PFSK-1 (cell line): Measurements from ENCODE around the gene USP22.

ENCODE experiments used
- FOXP2 ChIP-seq: optimal IDR thresholded peaks from 2 replicates; pipeline ENCODE3; 2011; ENCODE audit warnings: borderline replicate concordance, control low read depth, inconsistent platforms; ENCODE audit not compliant: insufficient read depth; ENCODE audit errors: extremely low read length, extremely low read depth
- POLR2AphosphoS5 ChIP-seq: IDR thresholded peaks from 2 replicates; pipeline ENCODE4 v1.6.1; 2012; ENCODE audit warnings: low read depth, mild to moderate bottlenecking, control low read depth, low read length, moderate library complexity
- SIN3A ChIP-seq: IDR thresholded peaks from 2 replicates; pipeline ENCODE4 v1.6.1; 2012; ENCODE audit warnings: mild to moderate bottlenecking, low read length, moderate library complexity, borderline replicate concordance; ENCODE audit not compliant: insufficient read depth
- TAF1 ChIP-seq: IDR thresholded peaks from 2 replicates; pipeline ENCODE4 v1.6.1; 2012; ENCODE audit warnings: low read length, control low read depth, borderline replicate concordance; ENCODE audit not compliant: insufficient read depth
- TF ChIP-seq, protein P1 (sequence below), 2 experiments: IDR thresholded peaks; 2 replicates each; pipeline versions ENCODE4 v1.6.1 to v1.8.0; 2011 to 2012; ENCODE audit warnings: low read depth in 2 of 2, low read length in 2 of 2, control low read depth in 1 of 2, inconsistent platforms in 1 of 2, mild to moderate bottlenecking in 1 of 2, moderate library complexity in 1 of 2; ENCODE audit not compliant: insufficient read depth in 1 of 2

USP22 gene

DNA sequence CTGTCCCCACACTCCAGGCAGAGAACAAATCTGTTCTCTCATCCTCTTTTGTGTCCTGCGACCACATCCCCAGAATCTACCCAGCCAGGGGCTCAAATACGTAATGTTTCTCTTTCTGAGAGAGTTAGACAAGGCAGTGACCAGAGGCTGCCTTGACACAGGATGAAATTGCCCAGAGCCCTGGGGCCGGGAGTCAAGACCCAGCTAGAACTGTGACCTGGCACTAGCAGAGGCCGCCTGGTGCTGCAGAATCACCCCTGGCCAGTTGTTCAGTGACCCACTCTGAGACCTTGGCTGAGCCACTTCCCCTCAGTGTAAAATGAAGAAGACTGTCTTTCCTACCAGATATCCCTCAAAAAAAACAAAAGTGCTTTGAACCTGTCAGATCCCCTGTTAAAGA lies 72.5 kb downstream of the USP22 start:
- TF ChIP-seq, protein P1, sequence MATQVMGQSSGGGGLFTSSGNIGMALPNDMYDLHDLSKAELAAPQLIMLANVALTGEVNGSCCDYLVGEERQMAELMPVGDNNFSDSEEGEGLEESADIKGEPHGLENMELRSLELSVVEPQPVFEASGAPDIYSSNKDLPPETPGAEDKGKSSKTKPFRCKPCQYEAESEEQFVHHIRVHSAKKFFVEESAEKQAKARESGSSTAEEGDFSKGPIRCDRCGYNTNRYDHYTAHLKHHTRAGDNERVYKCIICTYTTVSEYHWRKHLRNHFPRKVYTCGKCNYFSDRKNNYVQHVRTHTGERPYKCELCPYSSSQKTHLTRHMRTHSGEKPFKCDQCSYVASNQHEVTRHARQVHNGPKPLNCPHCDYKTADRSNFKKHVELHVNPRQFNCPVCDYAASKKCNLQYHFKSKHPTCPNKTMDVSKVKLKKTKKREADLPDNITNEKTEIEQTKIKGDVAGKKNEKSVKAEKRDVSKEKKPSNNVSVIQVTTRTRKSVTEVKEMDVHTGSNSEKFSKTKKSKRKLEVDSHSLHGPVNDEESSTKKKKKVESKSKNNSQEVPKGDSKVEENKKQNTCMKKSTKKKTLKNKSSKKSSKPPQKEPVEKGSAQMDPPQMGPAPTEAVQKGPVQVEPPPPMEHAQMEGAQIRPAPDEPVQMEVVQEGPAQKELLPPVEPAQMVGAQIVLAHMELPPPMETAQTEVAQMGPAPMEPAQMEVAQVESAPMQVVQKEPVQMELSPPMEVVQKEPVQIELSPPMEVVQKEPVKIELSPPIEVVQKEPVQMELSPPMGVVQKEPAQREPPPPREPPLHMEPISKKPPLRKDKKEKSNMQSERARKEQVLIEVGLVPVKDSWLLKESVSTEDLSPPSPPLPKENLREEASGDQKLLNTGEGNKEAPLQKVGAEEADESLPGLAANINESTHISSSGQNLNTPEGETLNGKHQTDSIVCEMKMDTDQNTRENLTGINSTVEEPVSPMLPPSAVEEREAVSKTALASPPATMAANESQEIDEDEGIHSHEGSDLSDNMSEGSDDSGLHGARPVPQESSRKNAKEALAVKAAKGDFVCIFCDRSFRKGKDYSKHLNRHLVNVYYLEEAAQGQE (IDR thresholded peaks at IDR 0.05; ENCODE audit: insufficient read depth in 1 of 2, low read depth in 2 of 2, low read length in 2 of 2) = no peak
- no peak for TF ChIP-seq TAF1
- TF ChIP-seq FOXP2 = no peak
- TF ChIP-seq POLR2AphosphoS5 = no peak
- no peak for TF ChIP-seq SIN3A

DNA sequence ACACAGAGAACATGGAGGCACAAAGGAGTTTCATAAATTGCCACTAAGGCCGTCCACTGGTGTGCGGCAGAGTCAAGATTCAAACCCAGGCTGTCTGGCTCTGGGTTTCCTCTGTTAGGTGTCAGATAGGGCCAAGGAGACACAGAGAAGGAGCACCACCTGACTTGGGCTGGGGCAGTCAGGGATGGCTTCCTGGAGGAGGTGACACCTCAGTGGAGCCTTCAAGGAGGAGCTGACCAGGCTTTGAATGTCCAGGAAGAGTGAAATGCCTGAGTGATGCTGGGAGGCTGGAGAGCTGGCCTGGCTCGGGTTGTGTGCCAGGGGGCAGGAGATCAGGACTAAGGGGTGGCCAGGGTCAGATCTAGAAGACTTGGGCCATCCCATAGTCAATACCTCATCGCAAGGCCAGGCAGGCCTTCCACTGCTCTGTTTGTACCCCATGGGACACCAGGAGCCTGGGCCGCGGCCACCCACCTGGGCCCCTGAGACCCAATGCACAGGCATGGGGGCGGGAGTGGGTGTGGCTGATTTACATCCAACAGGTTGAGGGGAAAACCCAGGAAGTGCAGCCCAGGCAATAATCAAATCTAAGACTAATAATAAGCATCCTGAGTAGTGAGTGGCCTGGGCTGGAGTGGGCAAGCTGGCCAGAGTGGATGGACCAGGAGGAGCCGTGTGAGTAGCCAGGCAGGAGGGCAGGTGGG lies 73.7 kb downstream of the USP22 start:
- TF ChIP-seq POLR2AphosphoS5 = no peak
- TF ChIP-seq SIN3A = no peak
- TF ChIP-seq, protein P1 (IDR thresholded peaks at IDR 0.05; ENCODE audit: insufficient read depth in 1 of 2, low read depth in 2 of 2, low read length in 2 of 2) = no peak
- TF ChIP-seq FOXP2 = no peak
- TF ChIP-seq TAF1 = no peak

DNA sequence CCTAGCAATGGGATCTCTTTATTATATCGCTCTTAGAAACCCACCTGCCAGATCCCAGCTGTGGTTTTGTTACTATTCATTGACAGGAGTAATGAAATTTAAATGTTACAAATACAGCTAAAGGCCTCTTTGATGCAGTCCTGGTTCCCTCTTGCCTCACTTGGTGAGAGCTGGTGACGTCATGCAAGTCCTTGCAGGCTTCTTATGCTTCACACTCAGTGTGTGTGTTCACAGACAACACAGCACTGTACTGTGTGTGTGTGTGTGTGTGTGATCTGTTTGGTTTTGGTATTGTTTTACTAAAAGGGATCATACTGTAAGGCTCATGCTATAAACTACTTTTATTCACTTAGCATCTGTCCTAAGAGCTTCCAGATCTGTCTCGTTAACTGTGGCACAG lies 75.0 kb downstream of the USP22 start:
- no peak for TF ChIP-seq TAF1
- no peak for TF ChIP-seq POLR2AphosphoS5
- TF ChIP-seq FOXP2 = no peak
- TF ChIP-seq SIN3A = no peak
- TF ChIP-seq, protein P1 (IDR thresholded peaks at IDR 0.05; ENCODE audit: insufficient read depth in 1 of 2, low read depth in 2 of 2, low read length in 2 of 2) = no peak

DNA sequence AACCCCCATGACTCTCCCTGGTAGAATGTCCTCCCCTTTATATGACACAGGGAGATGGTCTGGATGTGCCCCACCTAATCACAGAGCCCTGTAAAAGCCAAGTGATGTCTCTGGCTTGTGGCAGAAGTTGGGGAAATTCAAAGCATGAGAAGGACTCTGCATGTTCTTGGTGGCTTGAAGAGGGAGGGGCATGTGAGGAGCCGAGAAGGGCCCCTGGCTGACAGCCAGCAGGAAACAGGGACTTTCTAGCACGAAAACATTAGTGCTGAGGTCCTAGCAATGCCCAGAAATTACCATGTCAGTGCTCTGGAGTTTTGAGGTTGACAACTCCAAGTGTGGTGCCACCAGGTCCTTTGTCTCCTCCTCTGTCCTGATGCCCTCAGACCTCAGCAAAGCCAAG lies 75.9 kb downstream of the USP22 start:
- TF ChIP-seq, protein P1 (IDR thresholded peaks at IDR 0.05; ENCODE audit: insufficient read depth in 1 of 2, low read depth in 2 of 2, low read length in 2 of 2) = no peak
- TF ChIP-seq FOXP2 (no peak), TAF1 (no peak), POLR2AphosphoS5 (no peak), SIN3A (no peak)

DNA sequence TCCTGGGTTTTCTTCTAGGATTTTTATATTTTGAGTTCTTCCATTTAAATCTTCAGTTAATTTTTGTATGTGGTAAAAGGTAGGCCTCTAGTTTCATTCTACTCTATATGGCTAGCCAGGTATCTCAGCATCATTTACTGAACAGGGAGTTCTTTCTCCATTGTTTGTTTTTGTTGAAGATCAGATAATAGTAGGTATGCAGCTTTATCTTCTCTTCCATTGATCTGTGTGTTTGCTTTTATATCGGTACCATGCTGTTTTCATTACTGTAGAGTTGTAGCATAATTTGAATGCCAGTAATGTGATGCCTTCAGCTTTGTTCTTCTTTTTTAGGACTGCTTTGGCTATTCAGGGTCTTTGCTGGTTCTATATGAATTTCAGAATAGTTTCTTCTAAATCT lies 77.3 kb downstream of the USP22 start:
- TF ChIP-seq TAF1 (no peak), FOXP2 (no peak), POLR2AphosphoS5 (no peak), SIN3A (no peak)
- TF ChIP-seq, protein P1 (IDR thresholded peaks at IDR 0.05; ENCODE audit: insufficient read depth in 1 of 2, low read depth in 2 of 2, low read length in 2 of 2) = no peak
